NCI-H128 (cell line): ENCODE data around the gene ZSCAN5A.
"Not testable (repeated sequence)": the region's sequence is repeated elsewhere in the genome, so short reads cannot be mapped to it uniquely, and the experiment has no call there.

Source experiments
- DNase-seq: peaks from one replicate; lab custom pipeline; 2025; ENCODE audit not compliant: unreplicated experiment; lab: John Stamatoyannopoulos, UW

The ZSCAN5A gene, protein sequence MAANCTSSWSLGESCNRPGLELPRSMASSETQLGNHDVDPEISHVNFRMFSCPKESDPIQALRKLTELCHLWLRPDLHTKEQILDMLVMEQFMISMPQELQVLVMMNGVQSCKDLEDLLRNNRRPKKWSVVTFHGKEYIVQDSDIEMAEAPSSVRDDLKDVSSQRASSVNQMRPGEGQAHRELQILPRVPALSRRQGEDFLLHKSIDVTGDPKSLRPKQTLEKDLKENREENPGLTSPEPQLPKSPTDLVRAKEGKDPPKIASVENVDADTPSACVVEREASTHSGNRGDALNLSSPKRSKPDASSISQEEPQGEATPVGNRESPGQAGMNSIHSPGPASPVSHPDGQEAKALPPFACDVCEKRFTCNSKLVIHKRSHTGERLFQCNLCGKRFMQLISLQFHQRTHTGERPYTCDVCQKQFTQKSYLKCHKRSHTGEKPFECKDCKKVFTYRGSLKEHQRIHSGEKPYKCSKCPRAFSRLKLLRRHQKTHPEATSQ

GRCh38 chr19:56314381-56315076 lies at the start of gene ZSCAN5A:
Gene ZSCAN5A, minus strand, starts transcription at chr19:56314839. Its CDS starts 89,793 bp downstream, at chr19:56225046.
- DNase-seq, result peak; percentile 93

DNA sequence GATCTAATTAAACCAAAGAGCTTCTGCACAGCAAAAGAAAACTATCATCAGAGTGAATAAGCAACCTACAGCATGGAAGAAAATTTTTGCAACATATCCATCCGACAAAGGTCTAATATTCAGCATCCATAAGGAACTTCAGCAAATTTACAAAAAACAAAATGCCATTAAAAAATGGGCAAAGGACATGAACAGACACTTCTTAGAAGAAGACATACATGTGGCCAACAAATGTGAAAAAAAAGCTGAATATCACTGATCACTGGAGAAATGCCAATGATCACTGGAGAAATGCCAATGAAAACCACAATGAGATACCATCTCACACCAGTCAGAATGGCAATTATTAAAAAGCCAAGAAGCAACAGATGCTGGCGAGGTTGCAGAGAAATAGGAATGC lies 46.2 kb upstream of the ZSCAN5A start:
- no peak for DNase-seq

DNA sequence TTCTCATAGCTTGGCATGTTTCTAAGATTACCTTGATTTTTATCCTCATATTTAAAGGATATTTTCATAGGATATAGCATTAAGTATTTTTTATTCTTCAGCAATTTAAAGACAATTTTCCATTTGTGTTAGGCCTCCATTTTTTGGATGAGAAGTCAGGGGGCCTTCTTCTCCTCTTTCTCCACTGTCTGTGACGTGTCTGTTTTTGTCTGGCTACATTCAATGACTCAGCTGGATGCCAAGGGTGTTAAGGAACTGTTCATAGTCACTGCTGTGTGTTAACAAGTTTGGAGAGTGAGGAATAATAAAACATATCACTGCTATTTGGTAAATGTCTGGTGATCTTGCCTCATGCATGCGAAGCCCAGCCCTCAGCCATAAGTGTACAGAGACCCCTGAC lies 42.3 kb upstream of the ZSCAN5A start:
- DNase-seq, result no peak

DNA sequence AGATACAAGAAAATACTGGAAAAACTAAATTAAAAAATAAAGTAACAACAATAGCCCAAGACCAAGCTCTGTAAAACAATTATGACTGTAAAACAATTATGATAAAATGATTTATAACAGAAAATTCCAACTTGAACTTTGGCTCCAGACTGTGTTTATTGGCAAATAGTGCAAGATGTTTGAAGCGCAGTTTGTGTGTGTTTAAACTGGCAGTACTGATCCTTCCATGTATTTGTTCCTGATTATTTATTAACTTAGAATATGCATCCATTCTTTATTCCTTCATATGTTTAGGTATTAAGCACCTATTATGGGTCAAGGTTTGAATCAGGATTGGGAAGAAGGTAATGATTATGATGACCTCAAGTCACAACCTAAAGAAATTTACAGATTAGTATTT lies 40.9 kb upstream of the ZSCAN5A start:
- no peak for DNase-seq

GRCh38 chr19:56351208-56351607 lies 36.6 kb upstream of the ZSCAN5A start:
- no peak for DNase-seq

DNA sequence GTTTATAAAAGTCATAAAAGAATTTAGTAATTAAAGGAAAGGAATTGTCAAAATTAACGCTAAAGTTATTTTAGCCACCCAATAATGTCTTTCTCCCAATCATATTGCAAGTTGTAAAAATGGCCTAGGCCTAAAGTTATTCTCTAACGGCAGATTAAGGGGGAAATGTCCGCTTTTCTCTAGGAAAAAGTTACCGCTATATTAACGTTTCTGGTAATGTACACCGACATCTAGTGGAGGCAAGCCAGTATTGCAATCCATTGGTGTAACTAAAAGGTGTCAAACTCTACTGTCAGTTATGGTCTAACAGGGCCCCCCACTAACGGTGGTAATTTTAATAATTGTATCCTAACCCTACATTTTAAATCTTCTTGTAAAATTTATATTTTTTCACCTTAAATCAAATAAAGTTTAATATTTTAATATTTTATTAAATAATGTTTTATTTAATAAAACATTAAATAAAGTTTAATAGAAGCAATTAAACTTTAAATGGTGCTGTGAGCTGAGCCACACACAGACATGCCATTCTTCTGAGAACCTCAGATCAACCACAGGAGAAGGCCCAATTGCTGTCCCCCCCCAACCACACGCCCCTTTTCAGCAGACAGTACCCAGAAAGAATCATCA lies 35.9 kb upstream of the ZSCAN5A start:
- DNase-seq, result peak; percentile 11

GRCh38 chr19:56348289-56348877 lies 33.7 kb upstream of the ZSCAN5A start:
- no peak for DNase-seq

- DNase-seq, result no peak
Measured at GRCh38 chr19:56347163-56347778, 32.6 kb upstream of the ZSCAN5A start.

DNA sequence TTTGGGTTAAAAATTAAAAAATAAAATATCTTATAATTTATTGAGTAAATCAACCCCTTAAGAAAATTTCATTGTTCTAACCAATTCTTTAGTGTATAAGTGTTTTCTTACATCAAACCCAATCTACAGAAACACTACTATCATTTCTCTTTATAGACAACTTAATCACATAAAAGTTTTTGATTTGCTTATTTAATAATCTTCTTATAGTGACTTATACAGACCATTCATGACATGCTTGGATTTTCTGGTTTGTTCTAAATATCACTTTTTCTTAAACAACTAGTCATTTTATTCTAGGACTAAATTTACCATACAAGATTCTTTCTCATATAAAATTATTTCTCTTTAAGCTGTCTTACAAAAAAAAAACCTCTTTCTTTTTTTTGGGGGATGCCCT lies 27.3 kb upstream of the ZSCAN5A start:
- no peak for DNase-seq

DNA sequence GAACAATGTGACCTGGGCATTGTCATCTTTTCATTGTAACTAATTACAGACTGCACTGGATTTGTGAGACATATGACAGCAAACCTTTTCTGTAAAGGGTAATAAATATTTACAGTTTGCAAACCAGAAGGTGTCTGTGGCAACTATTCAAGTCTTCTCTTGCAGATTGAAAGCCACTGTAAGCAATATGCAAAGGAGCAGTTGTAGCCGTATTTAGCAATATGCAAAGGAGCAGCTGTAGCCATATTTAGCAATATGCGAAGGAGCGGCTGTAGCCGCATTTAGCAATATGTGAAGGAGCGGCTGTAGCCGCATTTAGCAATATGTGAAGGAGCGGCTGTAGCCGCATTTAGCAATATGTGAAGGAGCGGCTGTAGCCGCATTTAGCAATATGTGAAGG lies 24.4 kb upstream of the ZSCAN5A start:
- not testable (repeated sequence) for DNase-seq

- DNase-seq, result not testable (repeated sequence)
Measured at GRCh38 chr19:56337077-56337476, 22.4 kb upstream of the ZSCAN5A start.

DNA sequence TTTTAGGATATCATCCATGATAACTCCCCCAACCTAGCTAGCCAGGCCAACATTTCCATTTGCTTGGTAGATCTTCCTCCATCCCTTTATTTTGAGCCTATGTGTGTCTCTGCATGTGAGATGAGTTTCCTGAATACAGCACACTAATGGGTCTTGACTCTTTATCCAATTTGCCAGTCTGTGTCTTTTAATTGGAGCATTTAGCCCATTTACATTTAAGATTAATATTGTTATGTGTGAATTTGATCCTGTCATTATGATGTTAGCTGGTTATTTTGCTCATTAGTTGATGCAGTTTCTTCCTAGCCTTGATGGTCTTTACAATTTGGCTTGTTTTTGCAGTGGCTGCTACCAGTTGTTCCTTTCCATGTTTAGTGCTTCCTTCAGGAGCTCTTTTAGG lies 20.7 kb upstream of the ZSCAN5A start:
- DNase-seq, result not testable (repeated sequence)

DNA sequence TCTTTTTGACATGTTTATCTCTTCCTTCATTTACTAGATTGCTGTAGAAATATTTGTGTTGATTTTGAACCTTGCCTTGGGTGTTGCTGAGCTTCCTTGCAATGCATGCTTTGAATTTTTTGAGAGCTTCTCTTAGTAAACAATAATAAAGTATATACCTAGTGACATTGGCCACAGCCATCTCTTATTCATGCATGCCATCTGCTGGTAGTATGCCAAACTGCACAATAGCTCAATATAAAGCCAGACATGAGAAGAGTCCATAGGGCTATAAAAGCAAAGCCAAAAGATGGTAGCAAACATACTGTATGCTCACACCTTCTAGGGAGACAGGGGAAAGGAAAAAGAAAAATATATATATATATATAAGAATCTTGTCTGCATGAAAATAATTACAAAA lies 18.9 kb upstream of the ZSCAN5A start:
- peak; percentile 4 for DNase-seq

DNA sequence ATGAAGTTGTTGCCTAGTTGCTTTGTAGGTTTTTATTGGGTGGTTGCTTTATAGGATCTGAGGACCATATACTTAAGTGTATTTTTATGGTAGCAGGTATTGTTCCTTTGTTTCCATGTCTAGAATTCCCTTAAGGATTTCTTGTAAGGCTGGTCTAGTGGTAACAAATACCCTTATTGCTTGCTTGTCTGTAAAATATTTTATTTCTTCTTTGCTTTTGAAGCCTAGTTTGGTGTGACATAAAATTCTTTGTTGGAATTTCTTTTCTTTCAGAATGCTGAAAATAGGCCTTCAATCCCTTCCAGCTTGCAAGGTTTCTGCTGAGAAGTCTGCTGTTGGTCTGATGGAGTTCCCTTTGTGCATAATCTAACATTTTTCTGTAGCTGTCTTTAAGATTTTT lies 18.1 kb upstream of the ZSCAN5A start:
- no peak for DNase-seq

DNA sequence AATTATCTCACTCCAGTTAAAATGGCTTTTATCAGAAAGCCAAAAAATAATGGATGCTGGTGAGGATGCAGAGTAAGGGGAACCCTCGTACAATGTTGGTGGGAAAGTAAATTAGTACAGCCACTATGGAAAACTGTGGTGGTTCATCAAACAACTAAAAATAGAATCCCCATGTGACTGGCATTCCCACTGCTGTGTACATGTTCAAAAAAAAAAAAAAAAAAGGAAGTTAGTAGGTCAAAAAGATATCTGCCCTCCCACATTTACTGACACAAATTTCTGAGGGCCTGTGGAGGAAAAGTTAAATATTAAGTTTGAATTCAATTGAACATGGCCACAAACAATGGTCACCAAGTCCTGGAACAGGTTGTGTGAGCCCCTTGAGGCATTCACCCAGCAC lies 9.8 kb upstream of the ZSCAN5A start:
- no peak for DNase-seq

GRCh38 chr19:56321989-56322440 lies 7.4 kb upstream of the ZSCAN5A start:
- DNase-seq, result no peak

GRCh38 chr19:56321254-56321988 lies 6.8 kb upstream of the ZSCAN5A start:
- DNase-seq, result no peak

GRCh38 chr19:56319991-56320390 lies 5.4 kb upstream of the ZSCAN5A start:
- no peak for DNase-seq

DNA sequence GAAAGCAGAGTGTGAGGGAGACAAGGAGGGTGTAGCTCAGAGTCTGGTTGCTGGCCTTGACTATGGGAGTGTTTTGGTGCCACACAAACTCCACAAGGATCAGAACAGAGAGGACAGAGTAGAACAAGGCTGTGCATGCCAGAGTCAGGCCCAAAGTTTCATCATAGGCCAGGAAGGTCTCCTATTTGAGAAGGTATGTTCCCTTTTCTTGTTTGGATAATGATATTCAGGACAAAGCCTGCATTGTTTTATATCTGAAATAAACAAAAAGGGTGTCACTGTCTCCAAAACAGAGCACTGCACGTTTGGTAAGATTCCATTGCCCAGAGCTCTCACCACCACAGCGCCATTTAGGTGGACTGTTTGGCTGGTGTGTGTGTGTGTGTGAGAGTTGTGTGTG lies 3.1 kb upstream of the ZSCAN5A start:
- DNase-seq, result no peak

DNA sequence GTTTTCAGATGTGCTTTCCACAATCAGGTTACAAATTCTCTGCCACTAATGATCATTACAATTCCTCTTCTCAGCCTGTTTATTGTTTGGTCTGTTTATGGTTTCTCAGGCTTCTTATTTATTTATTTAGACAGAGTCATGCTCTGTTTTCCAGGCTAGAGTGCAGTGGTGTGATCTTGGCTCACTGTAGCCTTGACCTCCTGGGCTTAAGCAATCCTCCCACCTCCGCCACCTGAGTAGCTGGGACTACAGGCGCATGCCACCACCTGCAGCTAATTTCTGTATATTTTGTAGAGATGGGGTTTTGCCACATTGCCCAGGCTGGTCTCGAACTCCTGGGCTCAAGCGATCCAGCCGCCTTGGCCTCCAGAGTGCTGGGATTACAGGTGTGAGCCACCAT lies 2.1 kb upstream of the ZSCAN5A start:
- no peak for DNase-seq
